Measurements from ENCODE around the gene PAPPA. TPM values are rescaled to one million over a fixed set of nuclear protein-coding genes. Genes with fewer than 3 reads are reported as not detected.

The PAPPA gene
- total RNA-seq, 1 experiment from 2014 or later: 0.05 TPM

GRCh38 chr9:116409638-116410037 is 256.0 kb downstream of the PAPPA start:
- DNase-seq (ENCODE audit: low read depth, low spot score) (no peak), ATAC-seq (no peak)
- BruUV-seq (replicated peaks): no TSS peak
- TF ChIP-seq JUND (IDR thresholded peaks at IDR 0.05) (no peak), MAX (IDR thresholded peaks at IDR 0.05) (no peak), YY1 (IDR thresholded peaks at IDR 0.05; ENCODE audit: extremely low read depth, insufficient replicate concordance, low read depth, low read length) (no peak)
- no peaks in the 10 kb centered on the region for H3K9me3 ChIP-seq (ENCODE audit: control insufficient read depth in 1 of 2, insufficient read depth in 1 of 2, low read depth in 1 of 2, low read length in 2 of 2)
- no peaks in the 10 kb centered on the region for H3K79me2 ChIP-seq (ENCODE audit: insufficient read depth, low read length)
- no peak overlapping the region for H2AFZ ChIP-seq (ENCODE audit: low read depth, low read length, poor library complexity, severe bottlenecking)
- no peak overlapping the region for H3K4me3 ChIP-seq (replicated peaks in 1 of 2; ENCODE audit: low read depth in 1 of 2, low read length in 2 of 2)
- no peaks in the 10 kb centered on the region for H4K20me1 ChIP-seq (ENCODE audit: insufficient read depth)
- no peaks in the 10 kb centered on the region for H3K4me1 ChIP-seq (ENCODE audit: control insufficient read depth in 1 of 2, insufficient read depth in 2 of 2, low read length in 2 of 2)
- intact Hi-C loops (cut with micrococcal nuclease): no loop called here
- H3K27me3 ChIP-seq (ENCODE audit: insufficient read depth, low read length): no peaks in the 10 kb centered on the region
- no peaks in the 10 kb centered on the region for H3K36me3 ChIP-seq (ENCODE audit: control insufficient read depth in 1 of 2, insufficient read depth in 2 of 2, low read length in 2 of 2)
- H3K27ac ChIP-seq (ENCODE audit: low read depth, low read length): no peak overlapping the region
- POLR2A ChIA-PET: no interaction called here
- CTCF ChIA-PET: no interaction called here
- no peaks in the 10 kb centered on the region for H3K9me2 ChIP-seq (ENCODE audit: insufficient read depth)
- RAD21 ChIA-PET (ENCODE audit: low non-redundant PET in 1 of 2, low total read pairs in 2 of 2, uncharacterized antibody in 2 of 2, unreplicated experiment in 2 of 2): no interaction called here
- no peak overlapping the region for H3K4me2 ChIP-seq (ENCODE audit: low read length)
- H3K9ac ChIP-seq (ENCODE audit: low read length): no peak overlapping the region

GRCh38 chr9:116411506-116411905 is 257.9 kb downstream of the PAPPA start:
- DNase-seq (ENCODE audit: low read depth, low spot score): no peak
- TF ChIP-seq JUND (IDR thresholded peaks at IDR 0.05) (no peak), ZNF274 (IDR thresholded peaks at IDR 0.05; ENCODE audit: low read depth, low read length) (no peak), EGR1 (IDR thresholded peaks at IDR 0.05; ENCODE audit: low read depth) (no peak)
- no peaks in the 10 kb centered on the region for H4K20me1 ChIP-seq (ENCODE audit: insufficient read depth)
- no peaks in the 10 kb centered on the region for H3K9me2 ChIP-seq (ENCODE audit: insufficient read depth)
- ChIA-PET RAD21 (ENCODE audit: low non-redundant PET in 1 of 2, low total read pairs in 2 of 2, uncharacterized antibody in 2 of 2, unreplicated experiment in 2 of 2) (no interaction called here), POLR2A (no interaction called here), CTCF (no interaction called here)
- H3K4me3 ChIP-seq (replicated peaks in 1 of 2; ENCODE audit: low read depth in 1 of 2, low read length in 2 of 2): no peak overlapping the region
- no peaks in the 10 kb centered on the region for H3K9me3 ChIP-seq (ENCODE audit: control insufficient read depth in 1 of 2, insufficient read depth in 1 of 2, low read depth in 1 of 2, low read length in 2 of 2)
- BruUV-seq (replicated peaks): no TSS peak
- intact Hi-C loops (cut with micrococcal nuclease): no loop called here
- no peak overlapping the region for H3K4me2 ChIP-seq (ENCODE audit: low read length)
- H3K4me1 ChIP-seq (ENCODE audit: control insufficient read depth in 1 of 2, insufficient read depth in 2 of 2, low read length in 2 of 2): no peaks in the 10 kb centered on the region
- ATAC-seq: no peak
- no peak overlapping the region for H2AFZ ChIP-seq (ENCODE audit: low read depth, low read length, poor library complexity, severe bottlenecking)
- no peaks in the 10 kb centered on the region for H3K27me3 ChIP-seq (ENCODE audit: insufficient read depth, low read length)
- no peaks in the 10 kb centered on the region for H3K79me2 ChIP-seq (ENCODE audit: insufficient read depth, low read length)
- no peak overlapping the region for H3K9ac ChIP-seq (ENCODE audit: low read length)
- no peaks in the 10 kb centered on the region for H3K36me3 ChIP-seq (ENCODE audit: control insufficient read depth in 1 of 2, insufficient read depth in 2 of 2, low read length in 2 of 2)
- no peak overlapping the region for H3K27ac ChIP-seq (ENCODE audit: low read depth, low read length)
